Upper lobe of left lung (tissue), 4 donors: ENCODE data around the gene IRS1.

ENCODE experiments used
- EP300 ChIP-seq, 4 donors: sonication (generic); formaldehyde crosslinking; IDR thresholded peaks; one replicate each; pipeline ENCODE4 v1.5.1; 2017; ENCODE audit warnings: antibody characterized with exemption in 4 of 4, control low read depth in 2 of 4
- POLR2AphosphoS5 ChIP-seq, 2 donors: sonication (generic); formaldehyde crosslinking; IDR thresholded peaks; one replicate each; pipeline ENCODE4 v1.5.1; 2017; ENCODE audit warnings: antibody characterized with exemption in 2 of 2
- TF ChIP-seq, protein P1 (sequence below), 6 experiments: fragments of 450-650 bp in 4 of 6; fragments of 200-600 bp in 2 of 6; sonication (generic) in 2 of 6; IDR thresholded peaks; one replicate each; pipeline ENCODE4 v1.5.1; 2016 to 2019; ENCODE audit warnings: antibody characterized with exemption in 6 of 6

- TF ChIP-seq, protein P1, sequence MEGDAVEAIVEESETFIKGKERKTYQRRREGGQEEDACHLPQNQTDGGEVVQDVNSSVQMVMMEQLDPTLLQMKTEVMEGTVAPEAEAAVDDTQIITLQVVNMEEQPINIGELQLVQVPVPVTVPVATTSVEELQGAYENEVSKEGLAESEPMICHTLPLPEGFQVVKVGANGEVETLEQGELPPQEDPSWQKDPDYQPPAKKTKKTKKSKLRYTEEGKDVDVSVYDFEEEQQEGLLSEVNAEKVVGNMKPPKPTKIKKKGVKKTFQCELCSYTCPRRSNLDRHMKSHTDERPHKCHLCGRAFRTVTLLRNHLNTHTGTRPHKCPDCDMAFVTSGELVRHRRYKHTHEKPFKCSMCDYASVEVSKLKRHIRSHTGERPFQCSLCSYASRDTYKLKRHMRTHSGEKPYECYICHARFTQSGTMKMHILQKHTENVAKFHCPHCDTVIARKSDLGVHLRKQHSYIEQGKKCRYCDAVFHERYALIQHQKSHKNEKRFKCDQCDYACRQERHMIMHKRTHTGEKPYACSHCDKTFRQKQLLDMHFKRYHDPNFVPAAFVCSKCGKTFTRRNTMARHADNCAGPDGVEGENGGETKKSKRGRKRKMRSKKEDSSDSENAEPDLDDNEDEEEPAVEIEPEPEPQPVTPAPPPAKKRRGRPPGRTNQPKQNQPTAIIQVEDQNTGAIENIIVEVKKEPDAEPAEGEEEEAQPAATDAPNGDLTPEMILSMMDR (IDR thresholded peaks at IDR 0.05), result no peak
- TF ChIP-seq POLR2AphosphoS5 (IDR thresholded peaks at IDR 0.05), result no peak
- no peak for TF ChIP-seq EP300 (IDR thresholded peaks at IDR 0.05)
Observed at GRCh38 chr2:226743915-226744314, 55.7 kb downstream of the IRS1 start.
